Left forelimb (tissue), 1 donor: ENCODE measurements around the gene DKK1.
"Not testable (repeated sequence)": the region's sequence is repeated elsewhere in the genome, so short reads cannot be mapped to it uniquely, and the experiment has no call there.

ENCODE experiments used
- DNase-seq: peaks from one replicate; pipeline ENCODE4 v3.0.0-alpha.2; 2018; ENCODE audit warnings: low spot score

The DKK1 gene

GRCh38 chr10:52318136-52318701, 4.1 kb downstream of the DKK1 start:
- DNase-seq = no peak

- DNase-seq = no peak
Observed at GRCh38 chr10:52318822-52319464, 4.9 kb downstream of the DKK1 start.

GRCh38 chr10:52319926-52320325, 5.8 kb downstream of the DKK1 start:
- DNase-seq = no peak

- no peak for DNase-seq
Observed at GRCh38 chr10:52322323-52322722, 8.2 kb downstream of the DKK1 start.

- no peak for DNase-seq
Observed at GRCh38 chr10:52322936-52323335, 8.9 kb downstream of the DKK1 start.

- DNase-seq = no peak
Observed at GRCh38 chr10:52326382-52326781, 12.3 kb downstream of the DKK1 start.

GRCh38 chr10:52331638-52332364, 17.7 kb downstream of the DKK1 start:
- DNase-seq = no peak

GRCh38 chr10:52332815-52333214, 18.7 kb downstream of the DKK1 start:
- no peak for DNase-seq

GRCh38 chr10:52334595-52334994, 20.5 kb downstream of the DKK1 start:
- DNase-seq = no peak

- DNase-seq = no peak
Observed at GRCh38 chr10:52335665-52336064, 21.6 kb downstream of the DKK1 start.

- DNase-seq = no peak
Observed at GRCh38 chr10:52337225-52337624, 23.1 kb downstream of the DKK1 start.

GRCh38 chr10:52343439-52343838, 29.4 kb downstream of the DKK1 start:
- no peak for DNase-seq

GRCh38 chr10:52346394-52347326, 32.6 kb downstream of the DKK1 start:
- no peak for DNase-seq

GRCh38 chr10:52347327-52347667, 33.2 kb downstream of the DKK1 start:
- no peak for DNase-seq

GRCh38 chr10:52348037-52348564, 34.0 kb downstream of the DKK1 start:
- DNase-seq = no peak

- no peak for DNase-seq
Observed at GRCh38 chr10:52351914-52352330, 37.8 kb downstream of the DKK1 start.

GRCh38 chr10:52353205-52353604, 39.1 kb downstream of the DKK1 start:
- DNase-seq = no peak

- no peak for DNase-seq
Observed at GRCh38 chr10:52353960-52354394, 39.9 kb downstream of the DKK1 start.

- DNase-seq = no peak
Observed at GRCh38 chr10:52357971-52358370, 43.9 kb downstream of the DKK1 start.

GRCh38 chr10:52359441-52359840, 45.4 kb downstream of the DKK1 start:
- DNase-seq = no peak

- DNase-seq = not testable (repeated sequence)
Observed at GRCh38 chr10:52365547-52366432, 51.7 kb downstream of the DKK1 start.
